B cell (primary cell): ENCODE measurements around the gene MYH7.

Experiments used
- EZH2 ChIP-seq: IDR thresholded peaks from 2 replicates; pipeline ENCODE4 v1.6.1; 2012; ENCODE audit warnings: borderline replicate concordance, low read depth, mild to moderate bottlenecking, moderate library complexity, low read length; ENCODE audit not compliant: insufficient read depth, poor library complexity, severe bottlenecking
- TF ChIP-seq, protein P1 (sequence below): fragments of 200-600 bp; IDR thresholded peaks from one replicate; pipeline ENCODE4 v1.8.0; 2022; ENCODE audit warnings: antibody characterized with exemption, mild to moderate bottlenecking

DNA sequence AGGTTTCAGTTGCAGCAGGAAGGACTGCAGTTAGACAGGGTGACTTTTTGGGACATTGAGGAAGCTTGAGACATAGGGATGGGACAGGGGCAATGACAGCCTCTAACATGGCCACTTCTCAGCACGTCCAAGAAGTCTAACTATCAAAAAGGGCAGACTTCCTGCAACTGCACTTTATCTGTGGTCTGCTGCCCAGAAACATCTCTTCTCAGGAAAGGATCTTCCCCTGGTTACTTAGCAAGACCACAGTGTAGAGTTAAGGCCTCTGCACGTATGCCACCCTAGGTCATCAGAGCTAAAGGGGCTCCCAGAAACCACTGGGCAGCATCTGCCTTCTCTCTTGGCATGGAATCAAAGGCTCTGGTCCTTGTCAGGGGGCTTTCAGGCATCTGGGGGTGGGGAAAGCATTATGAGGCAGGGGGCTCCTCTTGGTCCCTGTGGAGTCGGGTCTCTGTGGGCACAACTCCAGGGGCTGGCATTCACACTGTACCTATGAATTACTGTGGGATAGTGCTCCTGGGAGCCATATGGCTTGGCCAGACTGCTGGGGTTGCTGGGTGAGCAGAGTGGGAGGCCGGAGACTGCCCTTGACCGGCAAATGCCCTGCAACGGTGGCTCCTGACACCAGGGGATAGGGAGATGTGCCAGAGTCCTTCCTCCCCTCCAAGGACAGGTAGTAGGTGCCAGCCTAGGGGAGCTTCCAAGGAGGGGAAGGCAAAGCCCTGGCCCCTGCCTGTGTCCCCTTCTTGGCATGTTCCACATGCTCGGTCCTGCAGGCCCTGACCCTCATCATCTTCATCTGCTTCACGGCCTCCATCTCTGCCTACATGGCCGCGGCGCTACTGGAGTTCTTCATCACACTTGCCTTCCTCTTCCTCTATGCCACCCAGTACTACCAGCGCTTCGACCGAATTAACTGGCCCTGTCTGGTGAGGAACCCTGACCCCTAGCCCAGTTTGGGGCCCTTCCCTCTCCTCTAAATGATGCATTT is 57.6 kb downstream of the MYH7 start:
- TF ChIP-seq, protein P1, sequence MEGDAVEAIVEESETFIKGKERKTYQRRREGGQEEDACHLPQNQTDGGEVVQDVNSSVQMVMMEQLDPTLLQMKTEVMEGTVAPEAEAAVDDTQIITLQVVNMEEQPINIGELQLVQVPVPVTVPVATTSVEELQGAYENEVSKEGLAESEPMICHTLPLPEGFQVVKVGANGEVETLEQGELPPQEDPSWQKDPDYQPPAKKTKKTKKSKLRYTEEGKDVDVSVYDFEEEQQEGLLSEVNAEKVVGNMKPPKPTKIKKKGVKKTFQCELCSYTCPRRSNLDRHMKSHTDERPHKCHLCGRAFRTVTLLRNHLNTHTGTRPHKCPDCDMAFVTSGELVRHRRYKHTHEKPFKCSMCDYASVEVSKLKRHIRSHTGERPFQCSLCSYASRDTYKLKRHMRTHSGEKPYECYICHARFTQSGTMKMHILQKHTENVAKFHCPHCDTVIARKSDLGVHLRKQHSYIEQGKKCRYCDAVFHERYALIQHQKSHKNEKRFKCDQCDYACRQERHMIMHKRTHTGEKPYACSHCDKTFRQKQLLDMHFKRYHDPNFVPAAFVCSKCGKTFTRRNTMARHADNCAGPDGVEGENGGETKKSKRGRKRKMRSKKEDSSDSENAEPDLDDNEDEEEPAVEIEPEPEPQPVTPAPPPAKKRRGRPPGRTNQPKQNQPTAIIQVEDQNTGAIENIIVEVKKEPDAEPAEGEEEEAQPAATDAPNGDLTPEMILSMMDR, result no peak
- TF ChIP-seq EZH2, result no peak
